ENCODE data around the gene BBOX1. TPM values are rescaled to one million over a fixed set of nuclear protein-coding genes. Genes with fewer than 3 reads are reported as not detected.

The BBOX1 gene
- total RNA-seq, 1 experiment from 2014 or later = not detected

DNA sequence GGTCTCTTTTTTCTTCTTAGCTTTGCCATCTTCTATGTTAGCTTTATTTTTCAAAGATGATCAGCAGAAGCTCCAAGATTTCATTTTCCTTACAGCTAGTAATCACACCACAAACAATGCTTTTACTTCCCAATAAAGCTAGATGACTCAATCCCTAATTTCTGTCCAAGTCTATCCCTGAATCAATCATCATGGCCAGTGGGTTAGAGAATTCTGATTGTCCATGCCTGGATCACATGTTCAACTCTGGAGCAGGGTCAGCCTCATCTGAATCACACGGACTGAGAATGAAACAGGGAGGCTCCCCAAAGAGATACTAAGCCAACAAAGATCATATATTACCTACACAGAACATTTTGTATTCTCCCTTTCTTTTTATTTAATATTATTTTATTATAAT lies 79.6 kb downstream of the BBOX1 start:
- POLR2A ChIA-PET = no interaction called here
- DNase-seq (ENCODE audit: low read depth, low spot score) (no peak), ATAC-seq (no peak)
- Histone ChIP-seq H3K4me3 (ENCODE audit: low read depth in 2 of 2, low read length in 2 of 2) (no peak overlapping the region), H3K27ac (ENCODE audit: low read length) (no peak overlapping the region), H3K9me3 (ENCODE audit: control insufficient read depth, insufficient read depth, low read depth, low read length) (no peaks in the 10 kb centered on the region), H3K36me3 (ENCODE audit: control insufficient read depth, insufficient read depth, low read length) (no peaks in the 10 kb centered on the region), H3K4me1 (ENCODE audit: control insufficient read depth, insufficient read depth, low read length) (no peaks in the 10 kb centered on the region), H3K27me3 (ENCODE audit: control insufficient read depth, insufficient read depth, low read length) (no peaks in the 10 kb centered on the region)
- no TSS peak for BruUV-seq (replicated peaks)
- TF ChIP-seq SIN3A (IDR thresholded peaks at IDR 0.05; ENCODE audit: borderline replicate concordance, insufficient read depth, low read depth, low read length) = no peak
- TF ChIP-seq, protein P1, sequence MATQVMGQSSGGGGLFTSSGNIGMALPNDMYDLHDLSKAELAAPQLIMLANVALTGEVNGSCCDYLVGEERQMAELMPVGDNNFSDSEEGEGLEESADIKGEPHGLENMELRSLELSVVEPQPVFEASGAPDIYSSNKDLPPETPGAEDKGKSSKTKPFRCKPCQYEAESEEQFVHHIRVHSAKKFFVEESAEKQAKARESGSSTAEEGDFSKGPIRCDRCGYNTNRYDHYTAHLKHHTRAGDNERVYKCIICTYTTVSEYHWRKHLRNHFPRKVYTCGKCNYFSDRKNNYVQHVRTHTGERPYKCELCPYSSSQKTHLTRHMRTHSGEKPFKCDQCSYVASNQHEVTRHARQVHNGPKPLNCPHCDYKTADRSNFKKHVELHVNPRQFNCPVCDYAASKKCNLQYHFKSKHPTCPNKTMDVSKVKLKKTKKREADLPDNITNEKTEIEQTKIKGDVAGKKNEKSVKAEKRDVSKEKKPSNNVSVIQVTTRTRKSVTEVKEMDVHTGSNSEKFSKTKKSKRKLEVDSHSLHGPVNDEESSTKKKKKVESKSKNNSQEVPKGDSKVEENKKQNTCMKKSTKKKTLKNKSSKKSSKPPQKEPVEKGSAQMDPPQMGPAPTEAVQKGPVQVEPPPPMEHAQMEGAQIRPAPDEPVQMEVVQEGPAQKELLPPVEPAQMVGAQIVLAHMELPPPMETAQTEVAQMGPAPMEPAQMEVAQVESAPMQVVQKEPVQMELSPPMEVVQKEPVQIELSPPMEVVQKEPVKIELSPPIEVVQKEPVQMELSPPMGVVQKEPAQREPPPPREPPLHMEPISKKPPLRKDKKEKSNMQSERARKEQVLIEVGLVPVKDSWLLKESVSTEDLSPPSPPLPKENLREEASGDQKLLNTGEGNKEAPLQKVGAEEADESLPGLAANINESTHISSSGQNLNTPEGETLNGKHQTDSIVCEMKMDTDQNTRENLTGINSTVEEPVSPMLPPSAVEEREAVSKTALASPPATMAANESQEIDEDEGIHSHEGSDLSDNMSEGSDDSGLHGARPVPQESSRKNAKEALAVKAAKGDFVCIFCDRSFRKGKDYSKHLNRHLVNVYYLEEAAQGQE (IDR thresholded peaks at IDR 0.05; ENCODE audit: insufficient read depth in 1 of 2, low read depth in 2 of 2, low read length in 1 of 2) = no peak
- no peak for TF ChIP-seq POLR2AphosphoS5 (IDR thresholded peaks at IDR 0.05; ENCODE audit: low read depth, low read length)
- no peak for TF ChIP-seq TCF7L2 (IDR thresholded peaks at IDR 0.05; ENCODE audit: low read depth, low read length)
- no peak for TF ChIP-seq CTCF (IDR thresholded peaks at IDR 0.05)
- CTCF ChIA-PET = no interaction called here
- intact Hi-C loops (cut with micrococcal nuclease; ENCODE audit: unreplicated experiment) = no loop called here
- in situ Hi-C loops (cut with HindIII; ENCODE audit: low pct_unique_long_range_greater_than_20kb, low sequenced_read_pairs) = no loop called here

DNA sequence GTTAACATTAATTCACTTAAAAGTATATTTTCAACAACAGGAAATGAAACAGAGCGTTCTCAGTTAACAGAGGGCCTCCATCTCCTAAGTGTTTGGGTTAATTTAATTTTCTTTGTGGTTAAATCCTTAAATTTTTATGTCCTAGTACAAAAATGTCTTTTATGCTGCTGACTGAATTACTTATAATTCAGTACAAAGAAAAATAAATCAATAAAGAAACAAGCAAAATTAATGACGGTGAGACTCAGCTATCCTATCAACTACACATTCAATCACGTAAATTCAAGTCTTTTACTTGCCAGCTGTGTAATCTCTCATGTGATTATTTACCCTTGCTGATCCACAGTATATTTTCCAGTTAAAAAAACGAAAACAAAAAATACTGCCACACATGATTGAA lies 81.4 kb downstream of the BBOX1 start:
- in situ Hi-C loops (cut with HindIII; ENCODE audit: low pct_unique_long_range_greater_than_20kb, low sequenced_read_pairs) (no loop called here), intact Hi-C loops (cut with micrococcal nuclease; ENCODE audit: unreplicated experiment) (no loop called here)
- H3K36me3 ChIP-seq (ENCODE audit: control insufficient read depth, insufficient read depth, low read length) = no peaks in the 10 kb centered on the region
- no peak overlapping the region for H3K27ac ChIP-seq (ENCODE audit: low read length)
- no peaks in the 10 kb centered on the region for H3K4me1 ChIP-seq (ENCODE audit: control insufficient read depth, insufficient read depth, low read length)
- CTCF ChIA-PET = no interaction called here
- TF ChIP-seq, protein P1 (IDR thresholded peaks at IDR 0.05; ENCODE audit: insufficient read depth in 1 of 2, low read depth in 2 of 2, low read length in 1 of 2) = no peak
- TF ChIP-seq SIN3A (IDR thresholded peaks at IDR 0.05; ENCODE audit: borderline replicate concordance, insufficient read depth, low read depth, low read length) (no peak), TCF7L2 (IDR thresholded peaks at IDR 0.05; ENCODE audit: low read depth, low read length) (no peak), POLR2AphosphoS5 (IDR thresholded peaks at IDR 0.05; ENCODE audit: low read depth, low read length) (no peak), CTCF (IDR thresholded peaks at IDR 0.05) (no peak)
- no peaks in the 10 kb centered on the region for H3K27me3 ChIP-seq (ENCODE audit: control insufficient read depth, insufficient read depth, low read length)
- H3K9me3 ChIP-seq (ENCODE audit: control insufficient read depth, insufficient read depth, low read depth, low read length) = no peaks in the 10 kb centered on the region
- ATAC-seq = no peak
- DNase-seq (ENCODE audit: low read depth, low spot score) = no peak
- H3K4me3 ChIP-seq (ENCODE audit: low read depth in 2 of 2, low read length in 2 of 2) = no peak overlapping the region
- BruUV-seq (replicated peaks) = no TSS peak
- POLR2A ChIA-PET = interaction anchor here (0.6 kb wide), 1 partner anchor 793 kb away, joined by 3 read pairs; no protein-coding TSS in a partner anchor
